Activated T-cell treated with anti-CD3 and anti-CD28 coated beads, Interleukin-2, amount 50 U/mL, for 72 hours (primary cell): ENCODE results near the gene GCC1. TPM values are rescaled to one million over a fixed set of nuclear protein-coding genes. Genes with fewer than 3 reads are reported as not detected.
"Not testable (repeated sequence)": the region's sequence is repeated elsewhere in the genome, so short reads cannot be mapped to it uniquely, and the experiment has no call there.

ENCODE experiments used
- ATAC-seq, 2 donors: fragments of 150-1000 bp; cut with Tn5 transposase; replicated peaks in 1 of 2; 2 replicates each; pipeline ENCODE4 v1.10.0; 2021; ENCODE audit warnings: moderate library complexity in 2 of 2, mild to moderate bottlenecking in 1 of 2
- DNase-seq, 2 donors: peaks; one replicate each; pipeline ENCODE4 v3.0.0; 2021 to 2022; ENCODE audit warnings: mixed read lengths in 1 of 2
- H3K27ac Mint-ChIP-seq: one replicate; pipeline ENCODE4 v1.8.0; 2022; ENCODE audit warnings: mild to moderate bottlenecking, moderate library complexity, mixed read lengths
- H3K27me3 Mint-ChIP-seq: one replicate; pipeline ENCODE4 v1.8.0; 2022; ENCODE audit warnings: low read depth, mixed read lengths
- H3K36me3 Mint-ChIP-seq, 2 donors: one replicate each; pipeline ENCODE4 v1.8.0; 2022; ENCODE audit warnings: mixed read lengths in 2 of 2, mild to moderate bottlenecking in 1 of 2; ENCODE audit not compliant: insufficient read depth in 2 of 2
- H3K4me1 Mint-ChIP-seq: one replicate; pipeline ENCODE4 v1.8.0; 2022; ENCODE audit warnings: low read depth, mixed read lengths
- H3K4me3 Mint-ChIP-seq, 2 donors: one replicate each; pipeline ENCODE4 v1.8.0; 2022; ENCODE audit warnings: mild to moderate bottlenecking in 2 of 2, mixed read lengths in 2 of 2, moderate library complexity in 2 of 2
- H3K9me3 Mint-ChIP-seq, 2 donors: one replicate each; pipeline ENCODE4 v1.8.0; 2022; ENCODE audit warnings: mixed read lengths in 2 of 2
- total RNA-seq, 2 donors: library from RNA; stranded (reverse); gene quantifications; one replicate each; pipeline ENCODE4 v1.2.3, GENCODE V29; 2022

Gene GCC1
- total RNA-seq, 2 donors from 2014 or later, result 24.5 to 25.1 TPM

DNA sequence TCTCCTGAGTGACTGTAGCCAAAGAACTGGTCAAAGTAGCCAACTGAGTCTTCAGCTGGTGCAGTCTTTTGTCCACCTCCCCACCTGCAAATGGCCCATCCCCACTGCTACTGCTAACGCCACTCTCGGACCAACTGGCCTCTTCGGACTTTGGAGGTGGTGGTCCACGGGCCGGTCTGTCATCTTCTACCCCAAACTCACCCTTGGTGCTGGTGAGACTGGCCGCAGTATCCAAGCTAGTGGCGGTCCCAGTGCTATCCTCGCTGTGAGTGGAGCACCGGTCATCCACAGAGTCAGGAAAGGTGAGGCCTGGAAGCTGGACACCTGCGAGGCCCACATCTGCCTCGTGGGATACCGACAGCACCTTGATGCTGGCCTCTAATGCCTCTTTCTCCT is 750 bp downstream of the GCC1 start:
- H3K27ac Mint-ChIP-seq, result peak overlapping the region; percentile 92
- no peak for ATAC-seq
- DNase-seq, result no peak
- peaks cover 1 to 6% of the 10 kb centered on the region in 2 donors for H3K36me3 Mint-ChIP-seq
- no peaks in the 10 kb centered on the region for H3K9me3 Mint-ChIP-seq
- H3K4me3 Mint-ChIP-seq, result peak overlapping the region; percentile 82 to 90
- peaks cover 62% of the 10 kb centered on the region for H3K4me1 Mint-ChIP-seq
- H3K27me3 Mint-ChIP-seq, result no peaks in the 10 kb centered on the region

DNA sequence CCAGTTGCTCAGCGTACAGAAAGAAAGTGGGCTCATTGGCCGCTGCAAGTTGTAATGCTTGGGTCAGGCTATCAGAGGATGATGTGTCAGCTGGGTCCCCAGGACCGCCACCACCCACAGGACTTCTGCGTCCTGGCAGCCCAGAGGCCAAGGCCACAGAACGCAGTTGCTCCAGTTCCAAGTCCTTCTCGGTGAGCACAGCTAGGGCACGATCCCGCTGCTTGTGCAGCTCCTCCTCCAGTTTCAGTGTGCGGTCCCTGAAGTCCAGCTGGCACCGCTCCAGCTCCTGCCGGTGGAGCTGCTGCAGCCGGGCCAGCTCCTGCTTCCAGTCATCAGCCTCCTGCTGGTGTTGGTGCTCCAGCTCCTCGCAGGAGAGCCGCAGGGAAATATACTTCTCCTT is 3.0 kb downstream of the GCC1 start:
- DNase-seq (no peak), ATAC-seq (no peak)
- Mint-ChIP-seq H3K4me1 (peaks cover 52% of the 10 kb centered on the region), H3K4me3 (no peak overlapping the region), H3K27ac (no peak overlapping the region), H3K27me3 (no peaks in the 10 kb centered on the region), H3K36me3 (peaks cover 1 to 3% of the 10 kb centered on the region in 2 donors), H3K9me3 (no peaks in the 10 kb centered on the region)

DNA sequence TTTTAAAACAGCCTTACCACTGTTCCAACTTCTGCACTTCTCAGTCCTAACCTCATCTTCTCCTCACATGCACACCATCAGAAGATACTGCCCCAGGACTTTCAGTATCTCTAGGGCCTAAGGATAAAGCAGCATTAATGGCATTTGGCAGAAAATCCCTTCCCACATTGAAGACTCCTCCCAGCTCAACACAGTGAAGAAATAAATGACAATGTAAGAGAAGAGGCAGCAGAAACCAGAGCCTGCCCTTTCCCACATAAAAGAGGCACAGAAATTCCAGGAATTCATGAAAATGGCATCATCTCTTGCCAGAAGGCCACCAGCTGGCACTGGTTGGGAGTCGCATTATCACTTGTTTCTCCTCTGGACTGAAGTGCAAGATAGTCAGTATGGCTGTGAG is 3.7 kb downstream of the GCC1 start:
- Mint-ChIP-seq H3K27ac (no peak overlapping the region), H3K4me1 (peaks cover 48% of the 10 kb centered on the region), H3K27me3 (no peaks in the 10 kb centered on the region), H3K4me3 (no peak overlapping the region), H3K36me3 (peaks cover 1 to 3% of the 10 kb centered on the region in 2 donors), H3K9me3 (no peaks in the 10 kb centered on the region)
- ATAC-seq, result no peak
- no peak for DNase-seq

GRCh38 chr7:127580612-127581011 is 4.8 kb downstream of the GCC1 start:
- no peak overlapping the region for H3K27ac Mint-ChIP-seq

DNA sequence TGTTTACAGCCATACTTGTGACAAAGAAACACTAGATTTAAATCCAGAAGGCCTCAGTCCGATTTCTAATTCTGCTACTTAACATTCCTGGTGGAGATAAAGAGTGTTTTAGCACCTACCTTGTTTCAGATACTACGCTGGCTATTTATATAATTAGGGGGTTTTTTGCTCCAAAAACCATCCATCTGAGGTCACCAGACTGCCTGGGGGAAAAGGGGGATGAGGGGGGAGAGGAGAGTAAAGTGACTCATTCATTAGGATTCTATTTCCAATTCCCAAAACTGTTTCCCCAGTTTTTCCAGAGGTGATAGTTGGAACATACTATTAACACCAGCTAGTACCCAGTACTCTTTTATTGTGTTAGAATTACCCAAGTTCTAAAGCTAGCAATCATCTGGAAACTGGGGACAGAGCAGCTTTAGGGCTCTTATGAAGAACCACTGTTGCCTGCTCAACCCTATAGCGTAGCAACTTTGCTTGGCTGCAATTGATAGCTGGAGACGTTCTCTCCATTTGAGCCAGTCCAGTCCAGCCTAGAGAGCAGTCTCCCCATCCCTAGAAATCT is 6.6 kb downstream of the GCC1 start:
- Mint-ChIP-seq H3K27ac (no peak overlapping the region), H3K36me3 (peaks cover 0 to 3% of the 10 kb centered on the region in 2 donors)
- no peak for ATAC-seq

More at GRCh38 chr7:127580612-127581011, 4.8 kb downstream of the GCC1 start:
- no peaks in the 10 kb centered on the region for H3K9me3 Mint-ChIP-seq
- ATAC-seq (no peak), DNase-seq (no peak)
- no peaks in the 10 kb centered on the region for H3K27me3 Mint-ChIP-seq
- H3K4me1 Mint-ChIP-seq, result peaks cover 41% of the 10 kb centered on the region
- no peak overlapping the region for H3K4me3 Mint-ChIP-seq
- H3K36me3 Mint-ChIP-seq, result peaks cover 1 to 3% of the 10 kb centered on the region in 2 donors

DNA sequence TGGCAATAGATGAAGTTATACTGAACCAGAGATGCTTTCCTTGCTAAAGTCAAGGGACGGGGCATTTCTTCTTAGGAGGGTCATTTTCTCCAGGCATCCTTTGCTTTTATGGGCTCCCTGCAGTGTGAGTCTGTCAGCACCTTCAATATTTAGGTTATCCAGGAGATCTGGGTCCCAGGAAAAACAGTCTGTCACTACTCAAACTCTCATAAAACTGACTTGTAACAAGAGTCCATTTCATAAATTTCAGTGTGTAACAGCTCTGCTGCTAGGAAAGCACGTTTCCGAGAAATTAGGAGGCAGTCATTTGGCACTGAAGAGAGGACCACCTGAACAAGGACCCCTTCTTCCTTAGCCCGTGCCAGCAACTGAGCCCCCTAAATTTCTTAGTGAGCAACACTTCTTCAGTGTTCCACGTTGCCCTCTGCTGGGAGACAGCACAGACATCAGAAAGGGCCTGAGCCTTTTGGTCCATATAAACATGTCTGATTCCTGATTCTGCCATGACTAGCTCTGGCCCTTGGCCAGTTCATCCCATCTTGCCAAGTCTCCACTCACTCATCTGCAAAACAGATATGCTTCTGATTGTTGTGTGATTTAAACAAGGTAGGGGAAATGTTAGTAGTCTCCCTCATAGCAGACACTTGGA is 7.2 kb downstream of the GCC1 start:
- Mint-ChIP-seq H3K4me3 (no peak overlapping the region), H3K4me1 (peaks cover 23% of the 10 kb centered on the region), H3K36me3 (peaks cover 0 to 3% of the 10 kb centered on the region in 2 donors), H3K27ac (no peak overlapping the region), H3K27me3 (no peaks in the 10 kb centered on the region), H3K9me3 (no peaks in the 10 kb centered on the region)
- no peak for DNase-seq
- ATAC-seq, result no peak

More for the DNA sequence above, 6.6 kb downstream of the GCC1 start:
- DNase-seq, result no peak
- Mint-ChIP-seq H3K4me3 (no peak overlapping the region), H3K9me3 (no peaks in the 10 kb centered on the region), H3K27me3 (no peaks in the 10 kb centered on the region), H3K4me1 (peaks cover 29% of the 10 kb centered on the region)

- Mint-ChIP-seq H3K9me3 (no peaks in the 10 kb centered on the region), H3K27ac (no peak overlapping the region), H3K4me1 (no peaks in the 10 kb centered on the region), H3K4me3 (no peak overlapping the region), H3K36me3 (peaks cover 1 to 3% of the 10 kb centered on the region in 2 donors), H3K27me3 (no peaks in the 10 kb centered on the region)
- no peak for ATAC-seq
- DNase-seq, result no peak
Observed at GRCh38 chr7:127571741-127572505, 13.5 kb downstream of the GCC1 start.

GRCh38 chr7:127568034-127568433 is 17.4 kb downstream of the GCC1 start:
- not testable (repeated sequence) for H3K27me3 Mint-ChIP-seq, H3K4me3 Mint-ChIP-seq, H3K9me3 Mint-ChIP-seq, DNase-seq, ATAC-seq, H3K27ac Mint-ChIP-seq, H3K36me3 Mint-ChIP-seq, H3K4me1 Mint-ChIP-seq

GRCh38 chr7:127566242-127566641 is 19.2 kb downstream of the GCC1 start:
- ATAC-seq (no peak), DNase-seq (no peak)
- Mint-ChIP-seq H3K36me3 (peaks cover 3 to 6% of the 10 kb centered on the region in 2 donors), H3K9me3 (peaks cover 6% of the 10 kb centered on the region in 2 donors), H3K27ac (no peak overlapping the region), H3K4me3 (no peak overlapping the region), H3K27me3 (no peaks in the 10 kb centered on the region), H3K4me1 (no peaks in the 10 kb centered on the region)

GRCh38 chr7:127557803-127558202 is 27.6 kb downstream of the GCC1 start:
- ATAC-seq, result no peak
- no peak for DNase-seq
- no peaks in the 10 kb centered on the region for H3K36me3 Mint-ChIP-seq
- H3K27me3 Mint-ChIP-seq, result no peaks in the 10 kb centered on the region
- H3K4me3 Mint-ChIP-seq, result no peak overlapping the region
- peaks cover 0 to under 1% of the 10 kb centered on the region in 2 donors for H3K9me3 Mint-ChIP-seq
- H3K4me1 Mint-ChIP-seq, result no peaks in the 10 kb centered on the region
- no peak overlapping the region for H3K27ac Mint-ChIP-seq

DNA sequence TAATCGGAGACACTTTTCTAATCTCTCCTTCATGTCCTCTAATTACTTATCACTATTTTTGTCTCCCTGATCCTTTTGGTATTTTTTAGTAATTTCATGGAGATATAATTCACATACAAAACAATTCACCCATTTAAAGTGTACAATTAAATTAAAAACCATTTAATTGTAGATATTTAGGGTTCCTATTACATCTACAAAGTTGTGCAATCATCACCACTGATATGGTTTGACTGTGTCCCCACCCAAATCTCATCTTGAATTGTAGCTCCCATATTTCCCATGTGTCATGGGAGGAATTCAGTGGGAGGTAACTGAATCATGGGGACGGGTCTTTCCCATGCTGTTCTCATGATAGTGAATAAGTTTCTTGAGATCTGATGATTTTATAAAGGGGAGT is 29.0 kb downstream of the GCC1 start:
- no peak overlapping the region for H3K4me3 Mint-ChIP-seq
- no peaks in the 10 kb centered on the region for H3K27me3 Mint-ChIP-seq
- no peaks in the 10 kb centered on the region for H3K4me1 Mint-ChIP-seq
- DNase-seq (no peak), ATAC-seq (no peak)
- H3K9me3 Mint-ChIP-seq, result no peaks in the 10 kb centered on the region
- H3K36me3 Mint-ChIP-seq, result no peaks in the 10 kb centered on the region
- no peak overlapping the region for H3K27ac Mint-ChIP-seq

DNA sequence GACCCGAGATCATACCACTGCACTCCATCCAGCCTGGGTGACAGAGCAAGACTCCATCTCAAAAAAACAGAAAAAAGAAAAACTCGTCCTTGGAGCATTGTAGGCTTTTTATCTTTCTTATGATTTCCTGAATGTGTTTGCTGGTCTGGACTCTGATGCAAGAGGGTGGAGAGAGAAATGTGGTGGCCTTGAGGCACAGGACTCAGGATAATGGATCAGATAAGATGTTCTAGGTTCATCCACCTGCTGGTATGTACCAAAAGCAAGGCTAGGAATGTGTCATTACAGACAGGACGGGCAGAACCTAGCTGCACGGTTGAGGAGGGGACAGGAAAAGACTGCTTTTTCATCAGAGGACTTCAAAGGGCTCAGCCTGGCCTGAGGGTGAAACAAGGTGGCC is 33.5 kb downstream of the GCC1 start:
- no peak overlapping the region for H3K4me3 Mint-ChIP-seq
- peaks cover 0 to 2% of the 10 kb centered on the region in 2 donors for H3K9me3 Mint-ChIP-seq
- ATAC-seq, result no peak
- no peaks in the 10 kb centered on the region for H3K4me1 Mint-ChIP-seq
- H3K36me3 Mint-ChIP-seq, result peaks cover 1% of the 10 kb centered on the region in 2 donors
- no peak overlapping the region for H3K27ac Mint-ChIP-seq
- H3K27me3 Mint-ChIP-seq, result no peaks in the 10 kb centered on the region
- no peak for DNase-seq

GRCh38 chr7:127550247-127550646 is 35.1 kb downstream of the GCC1 start:
- Mint-ChIP-seq H3K4me3 (no peak overlapping the region), H3K27ac (no peak overlapping the region), H3K9me3 (peaks cover 3 to 7% of the 10 kb centered on the region in 2 donors), H3K4me1 (no peaks in the 10 kb centered on the region), H3K36me3 (peaks cover 5 to 6% of the 10 kb centered on the region in 2 donors), H3K27me3 (no peaks in the 10 kb centered on the region)
- no peak for ATAC-seq
- DNase-seq, result no peak
